GM12801 (cell line): ENCODE data around the gene AHI1.

Experiments
- TF ChIP-seq, protein P1 (sequence below): IDR thresholded peaks from one replicate; pipeline ENCODE4 v1.5.1; 2011; ENCODE audit warnings: control low read depth; ENCODE audit not compliant: insufficient read length; ENCODE audit errors: extremely low read depth

The AHI1 gene

DNA sequence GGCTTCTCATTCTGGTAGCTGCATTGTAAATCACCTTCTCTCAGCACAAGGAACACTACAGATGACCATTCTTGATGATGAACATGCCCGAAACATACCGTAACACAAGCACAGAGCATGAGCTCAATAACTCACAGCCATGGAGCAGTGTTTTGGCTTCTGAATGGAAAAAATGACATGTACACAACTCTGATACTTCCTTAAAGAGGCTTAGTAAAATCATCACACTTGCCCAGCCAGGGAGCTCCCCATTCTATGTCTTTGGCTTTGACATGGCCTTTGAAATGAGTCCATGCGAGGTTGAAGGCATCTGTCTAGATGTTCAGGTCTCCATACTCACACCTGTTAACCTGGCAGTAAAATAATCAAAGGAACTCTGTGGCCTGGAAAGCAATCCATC, 228.8 kb downstream of the AHI1 start:
- TF ChIP-seq, protein P1, sequence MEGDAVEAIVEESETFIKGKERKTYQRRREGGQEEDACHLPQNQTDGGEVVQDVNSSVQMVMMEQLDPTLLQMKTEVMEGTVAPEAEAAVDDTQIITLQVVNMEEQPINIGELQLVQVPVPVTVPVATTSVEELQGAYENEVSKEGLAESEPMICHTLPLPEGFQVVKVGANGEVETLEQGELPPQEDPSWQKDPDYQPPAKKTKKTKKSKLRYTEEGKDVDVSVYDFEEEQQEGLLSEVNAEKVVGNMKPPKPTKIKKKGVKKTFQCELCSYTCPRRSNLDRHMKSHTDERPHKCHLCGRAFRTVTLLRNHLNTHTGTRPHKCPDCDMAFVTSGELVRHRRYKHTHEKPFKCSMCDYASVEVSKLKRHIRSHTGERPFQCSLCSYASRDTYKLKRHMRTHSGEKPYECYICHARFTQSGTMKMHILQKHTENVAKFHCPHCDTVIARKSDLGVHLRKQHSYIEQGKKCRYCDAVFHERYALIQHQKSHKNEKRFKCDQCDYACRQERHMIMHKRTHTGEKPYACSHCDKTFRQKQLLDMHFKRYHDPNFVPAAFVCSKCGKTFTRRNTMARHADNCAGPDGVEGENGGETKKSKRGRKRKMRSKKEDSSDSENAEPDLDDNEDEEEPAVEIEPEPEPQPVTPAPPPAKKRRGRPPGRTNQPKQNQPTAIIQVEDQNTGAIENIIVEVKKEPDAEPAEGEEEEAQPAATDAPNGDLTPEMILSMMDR = no peak

DNA sequence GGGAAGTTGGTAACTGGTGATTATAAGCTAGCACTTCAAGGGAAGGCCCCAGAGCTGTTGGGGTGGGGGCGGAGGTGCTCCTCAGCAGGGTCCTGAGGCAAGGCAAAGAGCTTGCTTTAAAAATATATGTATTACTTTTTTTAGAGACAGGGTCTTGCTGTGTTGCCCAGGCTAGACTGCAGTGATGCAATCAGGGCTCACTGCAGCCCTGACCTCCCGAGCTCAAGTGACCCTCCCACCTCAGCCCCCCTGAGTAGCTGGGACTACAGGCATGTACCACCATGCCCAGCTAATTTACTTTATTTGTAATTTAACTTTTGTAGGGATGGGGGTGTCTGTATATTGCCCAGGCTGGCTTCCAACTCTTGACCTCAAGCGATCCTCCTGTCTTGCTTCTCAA, 229.3 kb downstream of the AHI1 start:
- TF ChIP-seq, protein P1 = no peak

GRCh38 chr6:135267085-135267484, 230.5 kb downstream of the AHI1 start:
- TF ChIP-seq, protein P1 = no peak

GRCh38 chr6:135266675-135267074, 230.9 kb downstream of the AHI1 start:
- TF ChIP-seq, protein P1 = no peak

GRCh38 chr6:135265278-135265677, 232.3 kb downstream of the AHI1 start:
- TF ChIP-seq, protein P1 = no peak

DNA sequence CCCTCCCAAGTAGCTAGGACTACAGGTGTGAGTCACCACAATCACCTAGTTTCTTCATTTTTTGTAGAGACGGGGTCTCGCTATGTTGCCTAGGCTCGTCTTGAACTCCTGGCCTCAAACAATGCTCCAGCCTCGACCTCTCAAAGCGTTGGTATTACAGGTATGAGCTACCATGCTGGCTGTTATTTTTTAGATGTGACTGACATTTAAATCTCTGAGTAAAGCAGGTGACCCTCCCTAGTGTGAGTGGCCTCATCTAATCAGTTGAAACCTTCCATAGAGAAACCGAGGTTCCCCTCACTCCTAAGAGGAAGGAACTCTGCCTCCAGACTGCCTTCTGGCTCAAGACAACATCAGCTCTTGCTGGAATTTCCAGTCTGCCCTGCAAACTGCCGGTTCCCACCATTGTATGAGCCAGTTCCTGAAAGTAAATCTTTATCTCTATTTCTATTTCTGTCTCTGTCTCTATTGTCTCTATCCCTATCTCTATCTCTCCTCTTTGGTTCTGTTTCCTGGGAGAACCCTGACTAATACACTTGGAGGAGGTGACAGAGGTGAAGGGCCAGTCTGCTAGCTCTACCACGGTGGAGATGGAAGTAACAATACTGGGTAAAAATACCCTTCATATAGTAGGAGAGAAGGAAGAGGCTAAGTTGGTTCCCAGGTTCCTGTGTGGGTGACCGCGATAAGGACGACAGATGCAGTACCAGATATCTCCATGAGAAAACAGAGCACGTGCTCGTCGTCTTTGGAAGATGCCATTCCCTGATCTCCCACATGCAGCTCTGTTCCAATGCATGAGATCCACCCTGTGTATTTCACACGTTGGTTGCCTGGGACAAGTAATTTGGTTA, 235.4 kb downstream of the AHI1 start:
- TF ChIP-seq, protein P1 = no peak

DNA sequence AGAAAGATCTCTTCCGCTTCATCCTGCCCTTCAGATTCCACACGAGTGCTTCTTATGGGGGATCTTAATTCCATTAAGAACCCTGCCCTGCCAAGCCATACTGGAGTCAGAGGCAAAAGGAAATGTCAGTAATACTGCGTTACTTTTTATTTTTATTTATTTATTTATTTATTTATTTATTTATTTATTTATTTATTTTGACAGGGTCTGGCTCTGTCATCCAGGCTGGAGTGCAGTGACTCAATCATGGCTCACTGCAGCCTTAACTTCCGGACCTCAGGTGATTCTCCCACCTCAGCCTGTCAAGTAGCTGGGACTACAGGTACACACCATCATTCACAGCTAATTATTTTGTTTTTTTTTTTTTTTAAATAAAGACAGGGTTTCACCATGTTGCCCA, 236.9 kb downstream of the AHI1 start:
- TF ChIP-seq, protein P1 = no peak
